Measurements from ENCODE around the gene MKRN1.
"Not testable (repeated sequence)": the region's sequence is repeated elsewhere in the genome, so short reads cannot be mapped to it uniquely, and the experiment has no call there.

Gene MKRN1

GRCh38 chr7:140479062-140479738 lies at the start of gene MKRN1:
Gene MKRN1 (minus strand): TSS chr7:140479505. CDS start chr7:140479344, 161 bp downstream.
- no peak for TF ChIP-seq JUND (IDR thresholded peaks at IDR 0.05; ENCODE audit: low read depth)
- DNase-seq (ENCODE audit: low read depth in 1 of 2, low spot score in 1 of 2), result peak; percentile 80 to 96
- in situ Hi-C loops (cut with HindIII; ENCODE audit: low pct_unique_long_range_greater_than_20kb, low sequenced_read_pairs), result no loop called here

- TF ChIP-seq JUND (IDR thresholded peaks at IDR 0.05; ENCODE audit: low read depth), result no peak
- in situ Hi-C loops (cut with HindIII; ENCODE audit: low pct_unique_long_range_greater_than_20kb, low sequenced_read_pairs), result no loop called here
- no peak for DNase-seq (ENCODE audit: low read depth in 1 of 2, low spot score in 1 of 2)
These were observed 47.7 kb upstream of the MKRN1 start for GRCh38 chr7:140526787-140527664.

DNA sequence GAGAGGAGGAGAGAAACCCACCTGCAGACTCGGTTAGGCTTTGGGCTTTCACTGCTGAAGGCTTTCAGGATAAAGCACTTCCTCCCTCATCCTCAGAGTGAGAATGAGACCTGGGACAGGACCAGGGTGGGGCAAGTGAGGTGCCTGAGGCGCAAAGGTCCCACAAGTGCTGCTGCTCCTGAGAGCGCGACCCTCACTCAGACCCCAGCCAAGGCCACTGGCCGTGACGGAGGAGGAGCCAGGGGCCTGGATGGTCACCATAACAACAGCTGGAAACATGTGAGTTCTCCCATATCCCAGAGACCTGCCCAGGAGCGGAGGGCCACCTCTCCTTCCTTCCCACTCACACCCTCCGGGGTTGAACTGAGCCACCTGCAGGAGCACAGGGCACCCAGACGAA lies 46.9 kb upstream of the MKRN1 start:
- no peak for DNase-seq (ENCODE audit: low read depth in 1 of 2, low spot score in 1 of 2)
- TF ChIP-seq JUND (IDR thresholded peaks at IDR 0.05; ENCODE audit: low read depth), result no peak
- in situ Hi-C loops (cut with HindIII; ENCODE audit: low pct_unique_long_range_greater_than_20kb, low sequenced_read_pairs), result no loop called here

DNA sequence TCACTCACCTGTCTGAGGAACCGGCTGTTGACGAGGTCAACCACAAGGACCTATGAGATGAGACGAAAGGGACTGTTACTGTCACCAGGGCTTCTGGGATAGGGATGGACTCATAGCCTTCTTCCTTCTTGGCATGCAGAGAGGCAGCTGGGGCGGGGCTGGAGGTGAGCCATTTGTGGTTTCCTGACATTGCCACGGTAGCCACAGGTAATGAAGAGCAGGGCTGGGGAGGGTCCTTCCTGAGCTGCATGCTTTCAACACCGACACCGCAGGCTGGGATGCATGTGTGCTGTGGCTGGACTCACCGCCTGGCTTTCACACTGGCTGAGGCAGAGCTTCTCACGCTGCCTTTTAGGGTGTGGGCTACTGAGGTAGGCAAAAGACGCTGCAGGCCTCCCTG lies 46.4 kb upstream of the MKRN1 start:
- in situ Hi-C loops (cut with HindIII; ENCODE audit: low pct_unique_long_range_greater_than_20kb, low sequenced_read_pairs), result no loop called here
- TF ChIP-seq JUND (IDR thresholded peaks at IDR 0.05; ENCODE audit: low read depth), result no peak
- DNase-seq (ENCODE audit: low read depth in 1 of 2, low spot score in 1 of 2), result no peak

DNA sequence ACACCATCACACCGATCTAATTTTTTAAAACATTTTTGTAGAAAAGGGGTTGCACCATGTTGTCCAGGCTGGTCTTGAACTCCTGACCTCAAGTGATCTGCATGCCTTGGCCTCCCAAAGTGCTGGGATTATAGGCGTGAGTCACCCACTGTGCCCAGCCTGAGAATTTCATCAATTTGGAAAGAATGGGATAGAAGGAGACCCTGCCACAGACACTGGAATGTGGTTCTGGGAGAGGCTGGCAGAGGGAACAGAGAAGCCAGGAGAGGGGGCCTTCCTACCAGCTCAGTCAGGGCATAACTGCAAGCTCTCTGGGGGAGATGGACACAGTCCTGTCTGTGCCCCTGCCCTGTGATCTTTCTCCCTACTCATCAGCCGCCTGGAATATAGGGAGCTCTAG lies 42.1 kb upstream of the MKRN1 start:
- in situ Hi-C loops (cut with HindIII; ENCODE audit: low pct_unique_long_range_greater_than_20kb, low sequenced_read_pairs), result no loop called here
- TF ChIP-seq JUND (IDR thresholded peaks at IDR 0.05; ENCODE audit: low read depth), result no peak

DNA sequence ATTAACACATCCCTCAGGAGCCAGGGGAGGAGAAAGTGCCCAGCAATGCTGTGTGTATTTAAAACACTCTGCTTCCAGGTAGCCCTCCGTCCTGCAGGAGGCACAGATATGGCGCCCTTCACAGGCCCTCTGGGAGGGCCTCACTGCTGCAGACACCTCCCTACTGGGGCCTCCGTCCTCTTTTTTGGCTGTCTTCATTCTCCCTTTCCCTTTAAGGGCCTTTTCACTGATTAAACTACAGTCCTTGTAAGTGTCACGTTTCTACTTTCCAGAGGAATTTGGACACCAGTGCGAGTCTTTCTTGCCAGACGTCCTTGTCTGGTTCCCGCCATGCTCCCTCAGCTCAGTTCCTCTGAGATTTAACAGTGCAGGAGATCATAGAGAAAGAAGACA lies 39.7 kb upstream of the MKRN1 start:
- in situ Hi-C loops (cut with HindIII; ENCODE audit: low pct_unique_long_range_greater_than_20kb, low sequenced_read_pairs), result no loop called here
- no peak for TF ChIP-seq JUND (IDR thresholded peaks at IDR 0.05; ENCODE audit: low read depth)
- no peak for DNase-seq (ENCODE audit: low read depth in 1 of 2, low spot score in 1 of 2)

More for the DNA sequence above, 42.1 kb upstream of the MKRN1 start:
- no peak for DNase-seq (ENCODE audit: low read depth in 1 of 2, low spot score in 1 of 2)

- in situ Hi-C loops (cut with HindIII; ENCODE audit: low pct_unique_long_range_greater_than_20kb, low sequenced_read_pairs), result no loop called here
- no peak for DNase-seq (ENCODE audit: low read depth in 1 of 2, low spot score in 1 of 2)
- no peak for TF ChIP-seq JUND (IDR thresholded peaks at IDR 0.05; ENCODE audit: low read depth)
These were observed 39.2 kb upstream of the MKRN1 start for GRCh38 chr7:140518370-140519006.

- no peak for TF ChIP-seq JUND (IDR thresholded peaks at IDR 0.05; ENCODE audit: low read depth)
- in situ Hi-C loops (cut with HindIII; ENCODE audit: low pct_unique_long_range_greater_than_20kb, low sequenced_read_pairs), result no loop called here
- DNase-seq (ENCODE audit: low read depth in 1 of 2, low spot score in 1 of 2), result peak; percentile 73 to 91
These were observed 38.5 kb upstream of the MKRN1 start for GRCh38 chr7:140517546-140518369.

DNA sequence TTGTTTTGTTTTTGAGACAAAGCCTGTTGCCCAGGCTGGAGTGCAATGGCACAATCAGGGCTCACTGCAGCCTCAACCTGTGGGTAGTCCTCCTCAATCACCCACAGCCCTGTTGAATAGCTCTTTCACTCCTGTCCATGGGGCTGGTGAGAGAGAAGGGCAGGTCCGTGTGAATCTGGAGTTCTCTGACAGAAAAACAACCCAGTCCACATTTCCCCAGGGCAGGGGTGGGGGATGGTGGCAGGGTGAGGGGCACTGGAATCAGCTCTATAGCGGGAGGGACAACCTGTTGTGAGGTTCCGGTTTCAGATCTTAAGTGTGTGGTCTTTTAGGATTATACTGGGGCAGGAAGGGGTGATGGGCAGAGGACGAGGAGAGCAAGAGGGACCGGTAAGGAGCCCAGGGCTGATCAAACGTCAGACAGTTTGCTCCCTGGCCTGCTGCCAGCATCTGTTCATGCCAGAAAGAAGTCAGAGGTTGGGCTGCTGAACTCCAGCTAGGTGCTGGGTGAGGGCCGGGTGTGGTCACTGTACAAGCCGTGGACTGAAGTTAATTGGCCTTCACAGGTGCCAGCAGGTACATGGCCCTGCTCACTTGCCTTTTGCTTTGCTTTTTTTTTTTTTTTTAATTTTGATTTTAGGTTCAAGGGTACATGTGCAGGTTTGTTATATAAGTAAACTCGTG lies 33.2 kb upstream of the MKRN1 start:
- DNase-seq (ENCODE audit: low read depth in 1 of 2, low spot score in 1 of 2), result peak; percentile 4 to 81
- in situ Hi-C loops (cut with HindIII; ENCODE audit: low pct_unique_long_range_greater_than_20kb, low sequenced_read_pairs), result no loop called here
- no peak for TF ChIP-seq JUND (IDR thresholded peaks at IDR 0.05; ENCODE audit: low read depth)

GRCh38 chr7:140509789-140510188 lies 30.5 kb upstream of the MKRN1 start:
- no peak for TF ChIP-seq JUND (IDR thresholded peaks at IDR 0.05; ENCODE audit: low read depth)
- peak in 1 of 2 experiments; percentile 67 for DNase-seq (ENCODE audit: low read depth in 1 of 2, low spot score in 1 of 2)
- in situ Hi-C loops (cut with HindIII; ENCODE audit: low pct_unique_long_range_greater_than_20kb, low sequenced_read_pairs), result no loop called here

DNA sequence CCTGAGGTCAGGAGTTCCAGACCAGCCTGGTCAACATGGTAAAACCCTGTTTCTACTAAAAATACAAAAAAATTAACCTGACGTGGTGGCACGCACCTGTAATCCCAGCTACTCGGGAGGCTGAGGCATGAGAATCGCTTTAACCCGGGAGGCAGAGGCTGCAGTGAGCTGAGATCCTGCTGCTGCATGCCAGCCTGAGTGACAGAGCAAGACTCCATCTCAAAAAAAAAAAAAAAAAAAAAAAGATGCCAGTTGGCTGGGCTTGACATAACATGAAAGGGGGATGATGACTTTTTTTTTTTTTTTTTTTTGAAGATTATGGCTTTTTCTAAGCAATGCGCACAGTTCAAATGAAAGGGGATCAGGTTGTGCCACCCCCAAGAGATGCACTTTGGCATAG lies 28.3 kb upstream of the MKRN1 start:
- in situ Hi-C loops (cut with HindIII; ENCODE audit: low pct_unique_long_range_greater_than_20kb, low sequenced_read_pairs); DNase-seq (ENCODE audit: low read depth in 1 of 2, low spot score in 1 of 2): not testable (repeated sequence)

Data from T47D (cell line).